GM18498 (cell line): ENCODE data around the gene PARD3.

ENCODE experiments used
- ATAC-seq: cut with Tn5 transposase; IDR thresholded peaks from one replicate; pipeline ENCODE4 v1.9.1; 2021; ENCODE audit warnings: mild to moderate bottlenecking, moderate library complexity; ENCODE audit not compliant: unreplicated experiment

Gene PARD3

GRCh38 chr10:34126371-34127151 is 688.5 kb downstream of the PARD3 start:
- ATAC-seq: no peak

- ATAC-seq: no peak
Observed at GRCh38 chr10:34125702-34126101, 689.4 kb downstream of the PARD3 start.

DNA sequence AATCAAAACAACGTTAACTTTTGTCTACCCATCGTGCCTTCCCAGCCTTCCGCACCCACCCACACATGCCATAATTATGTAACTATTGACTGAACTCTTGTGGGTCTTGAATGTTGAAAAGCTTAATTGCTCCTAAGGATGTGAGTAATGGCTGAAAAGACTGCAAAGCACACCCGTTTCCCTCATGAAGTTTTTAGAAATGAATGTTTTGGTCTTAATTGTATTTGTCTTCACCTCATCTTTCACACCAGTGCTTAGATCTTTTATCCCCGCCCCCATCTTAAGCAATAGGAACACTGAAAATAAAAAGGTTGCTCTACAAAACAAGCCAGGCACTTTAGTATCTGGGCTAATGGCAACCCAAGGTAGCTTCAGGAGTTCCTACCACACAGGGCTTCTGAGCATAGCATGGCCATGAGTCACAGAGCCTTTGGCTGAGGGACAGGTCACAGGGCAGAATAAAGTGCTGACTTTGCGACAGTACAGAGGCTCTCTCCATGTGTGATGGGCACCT is 690.5 kb downstream of the PARD3 start:
- ATAC-seq: no peak

GRCh38 chr10:34121781-34122622 is 693.1 kb downstream of the PARD3 start:
- ATAC-seq: no peak

DNA sequence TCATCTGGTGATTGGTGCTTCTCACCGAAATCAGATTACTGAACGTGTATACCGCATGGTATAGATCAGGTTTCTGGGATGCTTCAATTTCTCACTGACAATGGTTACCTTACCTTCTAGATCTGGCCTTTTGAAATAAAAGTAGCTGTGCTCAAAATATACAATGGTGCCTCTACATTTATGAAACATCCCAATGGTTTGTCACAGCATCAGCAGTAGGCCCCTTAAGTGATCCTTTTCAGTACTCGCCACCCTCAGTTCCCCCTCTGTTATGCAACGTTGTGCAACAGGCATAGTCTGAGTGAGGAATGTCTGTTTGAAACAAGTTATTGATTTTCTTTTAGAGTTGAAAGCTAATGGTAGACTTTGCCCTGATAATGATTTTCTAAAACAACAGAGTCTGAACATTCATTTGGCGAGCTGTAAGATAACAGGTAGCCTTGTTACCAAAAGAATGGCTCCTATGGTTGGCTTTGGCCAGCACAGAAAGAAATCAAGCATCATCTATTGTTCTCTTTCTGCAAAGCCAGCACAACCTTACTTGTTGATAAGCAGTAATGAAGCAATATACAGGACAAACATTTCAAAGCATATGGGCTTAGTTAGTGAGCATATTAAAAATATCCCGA is 693.9 kb downstream of the PARD3 start:
- ATAC-seq: no peak

DNA sequence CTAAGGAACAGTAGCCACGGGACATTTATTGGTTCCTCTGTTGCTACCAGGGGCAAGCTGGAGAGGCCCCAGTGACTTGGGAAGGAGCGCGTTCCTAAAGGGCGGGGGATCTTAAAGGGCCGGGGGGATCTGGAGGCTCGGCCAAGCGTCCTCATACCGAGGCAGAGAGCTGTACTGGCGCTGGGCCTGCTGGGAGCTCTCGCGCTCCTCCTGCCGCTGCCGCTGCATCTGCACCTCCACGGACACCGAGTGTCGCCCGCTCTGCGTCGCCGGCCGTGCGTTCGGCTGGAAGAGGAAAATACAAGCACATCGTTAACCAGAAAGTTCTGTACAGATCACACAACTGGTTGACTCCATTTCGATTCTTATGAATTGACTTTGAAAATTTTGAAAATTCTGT is 695.6 kb downstream of the PARD3 start:
- no peak for ATAC-seq

- no peak for ATAC-seq
Observed at GRCh38 chr10:34116681-34117271, 698.3 kb downstream of the PARD3 start.

DNA sequence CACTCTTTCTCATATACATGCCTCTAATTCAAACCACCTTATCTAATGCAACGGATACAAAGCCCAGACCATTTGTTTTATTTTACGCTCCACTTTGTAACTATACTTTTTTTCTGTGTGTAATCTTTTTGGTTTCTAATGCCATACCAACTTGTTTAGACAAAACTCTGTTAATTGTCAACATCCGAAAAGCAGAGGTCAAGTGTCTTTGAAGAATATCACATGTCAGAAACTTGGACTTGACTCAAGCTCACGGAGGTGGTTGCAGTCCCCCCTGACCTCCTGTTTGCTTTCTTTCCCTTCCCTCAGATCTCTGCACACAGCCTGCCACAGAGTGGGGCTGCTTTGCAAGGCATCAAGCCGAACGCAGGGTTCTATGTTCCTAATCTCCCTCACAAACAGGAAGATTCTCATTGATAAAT is 698.9 kb downstream of the PARD3 start:
- ATAC-seq: no peak

DNA sequence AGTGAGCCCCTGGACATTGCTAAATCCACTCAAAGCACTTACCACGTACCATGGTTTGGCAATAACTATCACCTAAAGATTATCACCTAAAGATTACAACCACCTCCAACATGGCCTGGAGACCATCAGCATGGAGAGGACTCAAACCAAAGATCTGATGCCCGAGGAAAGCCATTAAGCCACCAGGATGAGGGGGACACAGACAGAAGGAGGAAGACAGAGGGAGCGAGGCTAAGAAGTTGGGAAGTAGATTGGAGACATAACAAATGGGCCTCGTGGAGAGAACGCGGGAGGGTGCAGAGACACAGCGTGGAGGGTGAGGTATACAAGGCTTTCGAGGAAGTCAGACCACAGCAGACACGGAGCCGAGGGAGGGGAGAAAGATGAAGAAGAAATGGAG is 700.2 kb downstream of the PARD3 start:
- ATAC-seq: no peak

- no peak for ATAC-seq
Observed at GRCh38 chr10:34113504-34114225, 701.4 kb downstream of the PARD3 start.

- no peak for ATAC-seq
Observed at GRCh38 chr10:34112171-34112782, 702.8 kb downstream of the PARD3 start.

DNA sequence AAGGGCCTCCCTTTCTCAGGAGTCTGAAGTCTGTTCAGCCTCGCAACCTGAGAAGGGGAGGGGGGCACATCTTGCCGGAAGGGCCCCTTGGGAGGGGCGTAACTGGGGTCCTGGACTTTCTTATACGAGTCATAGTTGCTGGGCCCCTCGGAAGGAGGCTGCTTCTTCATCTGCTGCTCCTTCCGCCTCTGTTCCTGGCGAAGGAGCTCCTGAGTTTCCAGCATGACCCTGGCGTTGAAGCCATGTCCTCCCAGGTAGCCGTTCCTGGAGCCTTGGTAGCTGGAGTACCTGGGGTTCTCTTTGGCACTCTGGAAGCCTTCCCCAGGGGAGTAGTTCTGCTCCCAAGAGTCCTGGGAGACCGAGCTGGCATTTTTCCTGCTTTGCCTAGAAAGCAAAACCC is 703.9 kb downstream of the PARD3 start:
- no peak for ATAC-seq

DNA sequence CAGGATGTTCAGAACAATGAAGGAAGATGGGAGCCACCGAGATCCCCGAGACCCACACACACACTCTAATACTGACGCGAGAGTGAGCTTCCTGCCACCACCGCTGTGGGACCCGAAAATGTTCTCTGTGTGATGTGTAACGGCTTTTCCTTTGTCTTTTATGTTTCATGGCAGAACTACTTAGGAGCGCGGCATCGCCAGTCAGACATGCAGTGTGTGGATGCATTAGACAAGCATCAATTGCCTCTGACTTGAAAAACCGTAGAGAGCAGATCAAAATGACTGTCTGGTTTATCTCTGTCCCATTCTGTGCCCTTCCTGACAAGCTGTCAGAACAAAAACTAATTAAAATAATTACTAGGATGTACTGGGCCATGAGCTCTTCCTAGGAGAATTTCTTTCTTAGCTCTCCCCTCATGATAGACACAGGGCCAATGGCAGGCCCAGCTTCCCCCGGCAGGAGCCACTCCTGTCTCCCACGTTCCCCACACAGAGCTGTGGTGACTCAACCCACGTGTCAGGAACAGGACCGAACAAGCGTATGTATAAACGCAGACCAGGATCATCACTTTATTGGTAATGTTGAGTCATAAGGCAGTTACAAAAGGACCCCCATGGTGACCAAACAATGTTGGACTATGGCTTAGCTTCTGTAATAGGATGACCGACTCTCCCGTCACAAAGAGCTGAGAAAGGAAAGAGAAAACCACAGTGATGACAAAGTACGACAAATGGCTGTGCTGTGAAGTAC is 705.0 kb downstream of the PARD3 start:
- no peak for ATAC-seq

GRCh38 chr10:34109495-34109894 is 705.6 kb downstream of the PARD3 start:
- no peak for ATAC-seq

- ATAC-seq: no peak
Observed at GRCh38 chr10:34107626-34108516, 707.2 kb downstream of the PARD3 start.

GRCh38 chr10:34106356-34106885 is 708.7 kb downstream of the PARD3 start:
- ATAC-seq: no peak

GRCh38 chr10:34104829-34105572 is 710.1 kb downstream of the PARD3 start:
- no peak for ATAC-seq
